Testis (tissue), 3 donors: Measurements from ENCODE around the gene DAND5. TPM values are rescaled to one million over a fixed set of nuclear protein-coding genes. Genes with fewer than 3 reads are reported as not detected.

Experiments
- DNase-seq: peaks from one replicate; pipeline ENCODE4 v3.0.0-alpha.2; 2019
- H3K27ac ChIP-seq, 2 donors: fragments of 200-600 bp; sonication (generic); one replicate each; pipeline ENCODE4 v1.5.1; 2019
- H3K27me3 ChIP-seq: fragments of 200-600 bp; sonication (generic); one replicate; pipeline ENCODE4 v1.5.1; 2019
- H3K36me3 ChIP-seq: fragments of 200-600 bp; sonication (generic); one replicate; pipeline ENCODE4 v1.5.1; 2017; ENCODE audit warnings: low read depth; ENCODE audit errors: missing control alignments
- H3K4me1 ChIP-seq: fragments of 200-600 bp; sonication (generic); one replicate; pipeline ENCODE4 v1.5.1; 2019
- H3K4me3 ChIP-seq, 2 donors: fragments of 200-600 bp; sonication (generic); one replicate each; pipeline ENCODE4 v1.5.1; 2017 to 2019
- H3K9me3 ChIP-seq: fragments of 200-600 bp; sonication (generic); one replicate; pipeline ENCODE4 v1.5.1; 2017
- POLR2A ChIP-seq: fragments of 450-650 bp; IDR thresholded peaks from one replicate; pipeline ENCODE4 v1.6.1; 2017; ENCODE audit warnings: antibody characterized with exemption, mild to moderate bottlenecking, moderate library complexity
- WGBS, 2 donors: methylation state at CpG; one replicate each; pipeline ENCODE4 v1.1.5; 2018; 5-methylcytosine and 5-hydroxymethylcytosine counted together
- intact Hi-C: fragments of 100-400 bp; cut with DNase I; formaldehyde crosslinking; loops from one replicate; pipeline ENCODE4 v1.15.1; 2023; ENCODE audit warnings: low total_unique reads
- polyA plus RNA-seq: library from polyadenylated mRNA; stranded (reverse); fragments of 350-450 nt; fragmentation: Illumina TruSeq; extraction: RNeasy Lipid Tissue Mini Kit (QIAGEN cat#74804); gene quantifications from one replicate; pipeline ENCODE4 v1.2.3, GENCODE V29; 2014; ENCODE audit warnings: low read depth, low replicate concordance; ENCODE audit not compliant: insufficient read depth
- total RNA-seq, 2 donors: library from RNA; depleted of rRNA; stranded (reverse); fragments of >200 nt; gene quantifications; one replicate each; pipeline ENCODE4 v1.2.3, GENCODE V29; 2016
- TF ChIP-seq, protein P1 (sequence below), 3 experiments: fragments of 450-650 bp in 2 of 3; fragments of 200-600 bp in 1 of 3; sonication (generic) in 1 of 3; IDR thresholded peaks; one replicate each; pipeline ENCODE4 v1.5.1; 2016 to 2019; ENCODE audit warnings: antibody characterized with exemption in 3 of 3, mild to moderate bottlenecking in 2 of 3, moderate library complexity in 1 of 3

The DAND5 gene
- total and polyA plus RNA-seq, 3 donors from 2014 or later: 0.16 to 2.8 (median 1.4) TPM

DNA sequence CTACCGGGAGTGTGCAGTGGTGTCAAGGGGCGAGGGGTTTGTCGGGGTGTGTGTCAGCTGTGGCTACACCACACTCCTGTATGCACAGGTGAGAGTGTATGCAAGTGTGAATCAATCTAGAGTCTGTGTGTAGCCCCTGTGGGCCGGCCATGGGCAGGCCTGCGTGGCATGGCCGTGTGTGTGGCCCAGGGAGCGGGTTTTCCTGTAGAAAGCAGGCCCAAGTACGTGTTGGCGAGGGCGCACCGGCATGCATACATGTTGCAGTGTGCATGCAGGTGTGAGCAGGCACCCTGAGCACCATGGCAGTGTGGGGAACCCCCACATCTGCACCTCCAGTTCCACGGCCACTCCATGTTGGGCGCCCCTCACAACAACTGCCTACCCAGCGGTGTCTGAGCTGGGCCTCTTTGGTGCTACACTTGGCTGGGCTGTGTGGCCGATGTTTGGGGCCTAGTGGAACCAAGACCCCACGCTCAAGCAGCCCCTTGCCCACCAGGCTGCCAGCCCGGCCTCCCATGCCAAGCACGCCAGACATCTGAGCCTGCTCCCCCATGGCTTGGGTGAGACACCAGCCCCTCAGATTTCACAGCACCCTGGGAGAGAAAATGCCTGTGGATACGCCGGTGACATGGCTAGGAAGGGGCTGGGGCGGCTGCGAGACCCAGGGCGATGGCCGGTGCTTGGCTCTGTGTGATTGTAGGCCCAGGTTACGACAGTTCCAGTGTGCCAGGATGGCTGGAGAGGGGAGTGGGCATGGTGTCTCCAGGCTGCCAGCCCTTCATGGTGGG lies 28.0 kb downstream of the DAND5 start:
- H3K27ac ChIP-seq: peak overlapping the region; percentile 86 to 87
- intact Hi-C loops: no loop called here
- no peak for TF ChIP-seq POLR2A
- TF ChIP-seq, protein P1, sequence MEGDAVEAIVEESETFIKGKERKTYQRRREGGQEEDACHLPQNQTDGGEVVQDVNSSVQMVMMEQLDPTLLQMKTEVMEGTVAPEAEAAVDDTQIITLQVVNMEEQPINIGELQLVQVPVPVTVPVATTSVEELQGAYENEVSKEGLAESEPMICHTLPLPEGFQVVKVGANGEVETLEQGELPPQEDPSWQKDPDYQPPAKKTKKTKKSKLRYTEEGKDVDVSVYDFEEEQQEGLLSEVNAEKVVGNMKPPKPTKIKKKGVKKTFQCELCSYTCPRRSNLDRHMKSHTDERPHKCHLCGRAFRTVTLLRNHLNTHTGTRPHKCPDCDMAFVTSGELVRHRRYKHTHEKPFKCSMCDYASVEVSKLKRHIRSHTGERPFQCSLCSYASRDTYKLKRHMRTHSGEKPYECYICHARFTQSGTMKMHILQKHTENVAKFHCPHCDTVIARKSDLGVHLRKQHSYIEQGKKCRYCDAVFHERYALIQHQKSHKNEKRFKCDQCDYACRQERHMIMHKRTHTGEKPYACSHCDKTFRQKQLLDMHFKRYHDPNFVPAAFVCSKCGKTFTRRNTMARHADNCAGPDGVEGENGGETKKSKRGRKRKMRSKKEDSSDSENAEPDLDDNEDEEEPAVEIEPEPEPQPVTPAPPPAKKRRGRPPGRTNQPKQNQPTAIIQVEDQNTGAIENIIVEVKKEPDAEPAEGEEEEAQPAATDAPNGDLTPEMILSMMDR (IDR thresholded peaks at IDR 0.05): no peak
- peak overlapping the region in 1 of 2 donors; percentile 72 for H3K4me3 ChIP-seq
- 77% methylated on average over 10 to 24 of the region's 25 CpGs for WGBS, 2 donors
- no peaks in the 10 kb centered on the region for H3K27me3 ChIP-seq
- no peak for DNase-seq
- peaks cover 26% of the 10 kb centered on the region for H3K4me1 ChIP-seq
- no peaks in the 10 kb centered on the region for H3K36me3 ChIP-seq
- no peaks in the 10 kb centered on the region for H3K9me3 ChIP-seq

DNA sequence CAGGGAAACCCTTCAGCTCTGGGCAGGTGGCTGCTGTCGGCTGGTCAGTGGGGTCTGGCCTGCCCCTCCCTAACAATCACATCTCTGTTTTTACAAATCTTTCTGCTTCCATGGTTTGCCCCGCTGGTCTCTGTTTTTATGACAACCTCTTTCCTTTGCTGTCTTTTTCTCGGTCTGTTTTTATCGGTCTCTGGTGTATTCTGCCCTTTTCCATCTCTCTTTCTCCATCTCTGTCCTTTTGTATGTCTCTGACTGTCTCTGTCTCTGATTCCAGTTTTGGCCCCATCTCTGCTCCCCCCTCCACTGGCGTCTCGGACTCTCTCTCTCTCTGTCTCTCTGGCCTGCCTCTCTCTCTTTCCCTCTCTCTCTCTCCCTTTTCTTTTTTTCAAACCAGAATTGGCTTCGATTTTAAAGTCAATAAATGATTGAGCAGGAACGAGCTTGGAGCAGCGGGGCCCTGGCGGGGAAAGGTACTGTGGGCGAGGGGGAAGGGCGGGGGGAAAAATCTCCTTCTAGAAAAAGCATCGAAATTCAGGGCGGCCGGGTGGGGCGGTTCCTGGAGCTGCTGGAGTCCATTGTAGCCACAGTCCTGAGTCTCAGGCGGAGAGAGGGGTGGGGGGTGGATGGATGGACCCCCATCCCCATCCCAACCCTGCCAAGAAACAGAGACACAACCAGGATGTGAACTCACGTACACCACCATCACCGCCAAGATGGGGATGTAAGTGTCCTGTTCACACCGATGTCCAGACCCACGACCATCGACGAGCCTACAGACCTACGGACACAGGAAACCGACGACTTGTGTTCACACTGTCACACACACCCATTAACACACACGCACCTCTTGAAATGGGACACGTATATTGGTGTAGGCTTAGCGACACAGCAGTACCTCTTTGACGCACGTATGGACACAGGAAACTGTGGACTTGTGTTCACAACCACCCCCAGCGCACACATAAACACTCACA lies 28.9 kb downstream of the DAND5 start:
- no peaks in the 10 kb centered on the region for H3K36me3 ChIP-seq
- intact Hi-C loops: no loop called here
- no peaks in the 10 kb centered on the region for H3K27me3 ChIP-seq
- peaks cover 32% of the 10 kb centered on the region for H3K4me1 ChIP-seq
- H3K4me3 ChIP-seq: no peak overlapping the region
- WGBS, 2 donors: 76 to 80% methylated on average over 32 of the region's 32 CpGs
- peak overlapping the region; percentile 34 to 64 for H3K27ac ChIP-seq
- TF ChIP-seq, protein P1 (IDR thresholded peaks at IDR 0.05): no peak
- no peak for TF ChIP-seq POLR2A
- no peaks in the 10 kb centered on the region for H3K9me3 ChIP-seq
- no peak for DNase-seq

DNA sequence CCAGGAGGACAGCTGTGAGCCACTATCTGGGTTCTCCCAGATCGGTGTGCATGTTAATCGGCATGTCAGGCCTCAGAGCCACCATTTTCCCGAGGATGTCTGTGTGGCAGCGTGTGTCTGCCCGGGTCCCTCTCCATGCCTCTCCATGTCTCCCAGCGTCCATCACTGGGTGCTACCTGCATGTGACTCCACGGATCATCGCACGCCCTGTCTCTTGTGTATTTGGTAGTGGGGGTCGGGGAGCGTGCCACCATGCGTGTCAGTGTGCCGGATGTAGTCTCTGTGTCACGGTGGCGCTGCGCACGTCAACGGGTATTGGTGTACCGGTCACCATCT lies 31.8 kb downstream of the DAND5 start:
- WGBS, 2 donors: 77 to 79% methylated on average over 11 to 19 of the region's 19 CpGs

DNA sequence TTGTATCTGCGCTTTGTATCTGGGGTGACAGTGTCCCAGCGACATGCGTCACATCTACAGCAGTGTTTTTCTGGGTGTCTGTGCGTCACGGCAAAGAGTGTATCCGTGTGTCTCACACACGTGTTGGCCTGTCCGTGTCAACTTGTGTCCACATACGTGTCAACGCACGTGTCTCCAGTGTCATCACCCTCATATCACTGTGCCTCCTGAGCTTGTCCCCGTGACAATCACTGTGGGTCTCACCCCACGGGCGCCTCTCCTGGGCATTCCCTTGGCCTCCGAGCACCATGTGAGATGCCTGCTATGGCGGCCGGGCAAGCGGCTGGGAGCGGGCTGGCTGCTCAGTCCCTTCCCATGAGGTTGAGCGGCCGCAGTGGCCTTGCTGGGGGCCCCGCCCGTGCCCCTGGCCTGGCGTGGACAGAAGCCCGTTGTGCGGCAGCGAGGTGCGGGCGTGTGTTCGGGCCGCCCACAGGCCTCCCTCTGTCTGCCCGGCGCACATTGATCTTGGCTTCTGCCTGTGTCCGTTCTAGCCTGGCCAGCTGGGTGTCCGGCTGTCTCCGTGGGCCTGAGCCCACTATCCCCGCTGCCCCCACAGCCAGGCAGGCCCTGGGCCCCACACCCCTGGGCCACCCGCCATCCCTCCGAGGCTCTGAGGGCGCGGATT lies 32.3 kb downstream of the DAND5 start:
- peak; percentile 40 for DNase-seq
- H3K4me3 ChIP-seq: no peak overlapping the region
- peaks cover 34% of the 10 kb centered on the region for H3K4me1 ChIP-seq
- H3K27me3 ChIP-seq: no peaks in the 10 kb centered on the region
- H3K27ac ChIP-seq: peak overlapping the region; percentile 72 to 86
- 46 to 52% methylated on average over 14 to 41 of the region's 41 CpGs for WGBS, 2 donors
- H3K36me3 ChIP-seq: no peaks in the 10 kb centered on the region
- no peaks in the 10 kb centered on the region for H3K9me3 ChIP-seq
- TF ChIP-seq, protein P1 (IDR thresholded peaks at IDR 0.05): no peak
- TF ChIP-seq POLR2A: no peak
- intact Hi-C loops: no loop called here

More for the DNA sequence above, 31.8 kb downstream of the DAND5 start:
- Histone ChIP-seq H3K27ac (peak overlapping the region; percentile 72 to 86), H3K9me3 (no peaks in the 10 kb centered on the region), H3K36me3 (no peaks in the 10 kb centered on the region), H3K4me1 (peaks cover 33% of the 10 kb centered on the region), H3K27me3 (no peaks in the 10 kb centered on the region), H3K4me3 (no peak overlapping the region)
- DNase-seq: no peak
- TF ChIP-seq, protein P1 (IDR thresholded peaks at IDR 0.05): no peak
- no peak for TF ChIP-seq POLR2A
- intact Hi-C loops: no loop called here
